Measurements from ENCODE around the gene POU6F1. TPM values are rescaled to one million over a fixed set of nuclear protein-coding genes. Genes with fewer than 3 reads are reported as not detected.
"Not testable (repeated sequence)": the region's sequence is repeated elsewhere in the genome, so short reads cannot be mapped to it uniquely, and the experiment has no call there.

POU6F1 gene
- total and polyA plus RNA-seq, 8 donors: 3.8 to 16.8 (median 6.7) TPM

DNA sequence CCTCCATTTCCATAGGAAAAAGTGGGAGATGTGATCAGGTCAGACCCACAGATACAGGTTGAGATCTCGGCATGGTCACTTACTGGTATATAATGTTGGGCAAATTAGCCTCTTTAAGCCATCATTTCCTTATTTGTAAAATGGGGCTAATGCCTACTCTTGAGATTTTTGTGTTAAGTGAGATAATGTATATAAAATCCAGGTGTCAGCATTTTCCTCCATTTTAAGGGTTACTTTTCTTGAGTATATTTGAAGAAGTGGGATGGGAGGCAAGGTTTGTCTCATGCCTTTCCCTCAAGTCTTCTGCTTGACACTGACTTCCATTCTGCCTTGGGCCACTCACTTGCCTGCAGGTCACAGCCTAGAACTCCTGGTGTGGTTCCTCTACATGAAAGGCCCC is 10.1 kb upstream of the POU6F1 start:
- peaks cover 0 to 10% (median 3%) of the 10 kb centered on the region in 4 donors for H3K36me3 ChIP-seq
- no peak overlapping the region for H3K27ac ChIP-seq
- DNase-seq: no peak
- H3K4me1 ChIP-seq: peaks cover 0 to under 1% (median 0%) of the 10 kb centered on the region in 4 donors
- intact Hi-C loops (cut with DNase I; ENCODE audit: low total_unique reads): no loop called here
- TF ChIP-seq, protein P1, sequence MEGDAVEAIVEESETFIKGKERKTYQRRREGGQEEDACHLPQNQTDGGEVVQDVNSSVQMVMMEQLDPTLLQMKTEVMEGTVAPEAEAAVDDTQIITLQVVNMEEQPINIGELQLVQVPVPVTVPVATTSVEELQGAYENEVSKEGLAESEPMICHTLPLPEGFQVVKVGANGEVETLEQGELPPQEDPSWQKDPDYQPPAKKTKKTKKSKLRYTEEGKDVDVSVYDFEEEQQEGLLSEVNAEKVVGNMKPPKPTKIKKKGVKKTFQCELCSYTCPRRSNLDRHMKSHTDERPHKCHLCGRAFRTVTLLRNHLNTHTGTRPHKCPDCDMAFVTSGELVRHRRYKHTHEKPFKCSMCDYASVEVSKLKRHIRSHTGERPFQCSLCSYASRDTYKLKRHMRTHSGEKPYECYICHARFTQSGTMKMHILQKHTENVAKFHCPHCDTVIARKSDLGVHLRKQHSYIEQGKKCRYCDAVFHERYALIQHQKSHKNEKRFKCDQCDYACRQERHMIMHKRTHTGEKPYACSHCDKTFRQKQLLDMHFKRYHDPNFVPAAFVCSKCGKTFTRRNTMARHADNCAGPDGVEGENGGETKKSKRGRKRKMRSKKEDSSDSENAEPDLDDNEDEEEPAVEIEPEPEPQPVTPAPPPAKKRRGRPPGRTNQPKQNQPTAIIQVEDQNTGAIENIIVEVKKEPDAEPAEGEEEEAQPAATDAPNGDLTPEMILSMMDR (IDR thresholded peaks at IDR 0.05): no peak
- TF ChIP-seq POLR2A (IDR thresholded peaks at IDR 0.05) (no peak), EP300 (IDR thresholded peaks at IDR 0.05) (no peak)
- H3K9me3 ChIP-seq: no peaks in the 10 kb centered on the region
- WGBS, 5 donors: 92 to 97% (median 95%) methylated on average over 1 of the region's 1 CpG
- H3K27me3 ChIP-seq: no peaks in the 10 kb centered on the region
- no peak overlapping the region for H3K4me3 ChIP-seq

DNA sequence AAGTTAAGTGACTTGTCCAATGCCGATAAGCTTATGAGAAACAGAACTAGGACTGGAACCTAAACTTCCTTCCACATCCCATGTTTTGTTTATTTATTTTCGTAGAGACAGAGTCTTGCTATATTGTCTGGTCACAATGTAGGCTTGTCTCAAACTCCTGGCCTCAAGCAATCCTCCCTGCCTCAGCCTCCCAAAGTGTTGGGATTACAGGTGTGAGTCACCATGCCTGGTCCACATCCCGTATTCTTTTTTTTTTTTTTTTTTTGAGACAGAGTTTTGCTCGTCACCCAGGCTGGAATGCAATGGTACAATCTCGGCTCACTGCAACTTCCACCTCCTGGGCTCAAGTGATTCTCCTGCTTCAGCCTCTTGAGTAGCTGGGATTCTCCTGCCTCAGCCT is 9.2 kb upstream of the POU6F1 start:
- WGBS, 5 donors: 79 to 84% (median 83%) methylated on average over 5 of the region's 5 CpGs
- DNase-seq; H3K4me3 ChIP-seq; H3K27ac ChIP-seq; intact Hi-C loops (cut with DNase I; ENCODE audit: low total_unique reads); H3K9me3 ChIP-seq; H3K27me3 ChIP-seq; H3K4me1 ChIP-seq; H3K36me3 ChIP-seq: not testable (repeated sequence)

DNA sequence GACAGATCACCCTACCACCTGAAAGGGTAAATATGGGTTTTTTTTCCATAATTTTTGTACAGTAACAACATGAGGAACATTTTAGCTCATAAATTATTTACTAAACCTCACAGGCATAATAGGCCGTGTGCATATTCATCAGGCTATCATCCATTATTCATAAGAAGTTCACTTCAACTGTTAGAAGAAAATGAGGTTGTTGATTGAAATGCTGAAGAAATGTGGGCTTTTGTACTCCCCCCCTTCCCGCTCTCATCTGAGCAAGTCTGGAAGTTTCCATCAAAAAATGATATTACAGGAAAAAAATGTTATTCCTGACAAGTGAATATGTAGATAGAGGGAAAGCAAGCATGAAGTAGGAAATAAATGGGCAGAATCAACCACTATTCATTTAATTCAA is 7.9 kb upstream of the POU6F1 start:
- Histone ChIP-seq H3K4me1 (peaks cover 0 to 9% (median 3%) of the 10 kb centered on the region in 4 donors), H3K27ac (no peak overlapping the region), H3K9me3 (no peaks in the 10 kb centered on the region), H3K27me3 (no peaks in the 10 kb centered on the region), H3K36me3 (peaks cover 0 to 10% (median 3%) of the 10 kb centered on the region in 4 donors), H3K4me3 (no peak overlapping the region)
- TF ChIP-seq POLR2AphosphoS5 (IDR thresholded peaks at IDR 0.05) (no peak), POLR2A (IDR thresholded peaks at IDR 0.05) (no peak), EP300 (IDR thresholded peaks at IDR 0.05) (no peak)
- TF ChIP-seq, protein P1 (IDR thresholded peaks at IDR 0.05): no peak
- WGBS, 5 donors: 84 to 97% (median 92%) methylated on average over 2 of the region's 2 CpGs
- intact Hi-C loops (cut with DNase I; ENCODE audit: low total_unique reads): no loop called here
- no peak for DNase-seq

DNA sequence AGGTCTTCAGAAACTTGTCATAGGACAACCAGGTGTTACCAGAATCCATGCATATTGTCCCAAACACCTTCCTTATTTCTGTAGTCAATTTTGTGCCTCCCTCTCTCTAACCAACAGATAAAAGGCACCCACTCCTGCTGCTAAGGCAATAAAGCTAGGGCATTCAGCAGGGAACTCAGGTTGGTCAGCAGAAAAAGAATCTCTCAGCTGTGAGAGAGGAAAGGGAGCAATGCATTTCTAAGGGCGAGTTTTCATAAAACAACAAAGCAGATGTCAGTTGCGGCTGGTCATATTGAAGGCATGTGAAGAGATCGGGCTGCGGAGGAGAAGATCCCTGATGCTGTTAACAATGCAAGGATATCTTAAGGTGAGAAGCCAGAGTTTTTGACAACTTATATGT is 7.4 kb upstream of the POU6F1 start:
- WGBS, 5 donors: 90 to 95% (median 94%) methylated on average over 4 of the region's 4 CpGs
- intact Hi-C loops (cut with DNase I; ENCODE audit: low total_unique reads): no loop called here
- no peaks in the 10 kb centered on the region for H3K27me3 ChIP-seq
- H3K4me3 ChIP-seq: no peak overlapping the region
- no peak for DNase-seq
- no peak overlapping the region for H3K27ac ChIP-seq
- peaks cover 0 to 9% (median 3%) of the 10 kb centered on the region in 4 donors for H3K4me1 ChIP-seq
- TF ChIP-seq, protein P1 (IDR thresholded peaks at IDR 0.05): no peak
- TF ChIP-seq POLR2A (IDR thresholded peaks at IDR 0.05): no peak
- TF ChIP-seq EP300 (IDR thresholded peaks at IDR 0.05): no peak
- no peak for TF ChIP-seq POLR2AphosphoS5 (IDR thresholded peaks at IDR 0.05)
- peaks cover 0 to 10% (median 3%) of the 10 kb centered on the region in 4 donors for H3K36me3 ChIP-seq
- H3K9me3 ChIP-seq: no peaks in the 10 kb centered on the region

DNA sequence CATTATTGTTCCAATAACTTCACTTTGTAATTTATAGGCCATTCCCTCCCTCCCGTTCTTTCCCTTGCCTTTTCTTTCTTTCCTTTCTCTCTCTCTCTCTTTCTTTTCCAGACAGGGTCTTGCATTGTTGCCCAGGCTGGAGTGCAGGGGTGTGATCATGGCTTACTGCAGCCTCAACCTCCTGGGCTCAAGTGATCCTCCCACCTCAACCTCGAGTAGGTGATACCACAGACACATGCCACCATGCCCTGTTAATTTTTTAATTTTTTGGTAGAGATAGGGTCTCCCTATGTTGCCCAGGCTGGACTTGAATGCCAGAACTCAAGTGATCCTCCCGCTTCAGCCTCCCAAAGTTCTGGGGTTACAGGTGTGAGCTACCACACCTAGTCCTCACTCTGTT is 6.8 kb upstream of the POU6F1 start:
- intact Hi-C loops (cut with DNase I; ENCODE audit: low total_unique reads): no loop called here
- WGBS, 5 donors: 87 to 97% (median 92%) methylated on average over 3 of the region's 3 CpGs

More for the DNA sequence above, 6.8 kb upstream of the POU6F1 start:
- Histone ChIP-seq H3K27ac (no peak overlapping the region), H3K4me1 (peaks cover 0 to 13% (median 4%) of the 10 kb centered on the region in 4 donors), H3K9me3 (no peaks in the 10 kb centered on the region), H3K4me3 (no peak overlapping the region), H3K27me3 (no peaks in the 10 kb centered on the region), H3K36me3 (peaks cover 0 to 10% (median 3%) of the 10 kb centered on the region in 4 donors)
- no peak for TF ChIP-seq EP300 (IDR thresholded peaks at IDR 0.05)
- no peak for TF ChIP-seq POLR2A (IDR thresholded peaks at IDR 0.05)
- TF ChIP-seq POLR2AphosphoS5 (IDR thresholded peaks at IDR 0.05): no peak
- TF ChIP-seq, protein P1 (IDR thresholded peaks at IDR 0.05): no peak
- no peak for DNase-seq

All from stomach (tissue), 9 donors.